GM18520 (cell line): ENCODE data around the gene EXOC4.
"Not testable (repeated sequence)": the region's sequence is repeated elsewhere in the genome, so short reads cannot be mapped to it uniquely, and the experiment has no call there.

Source experiments
- ATAC-seq: cut with Tn5 transposase; IDR thresholded peaks from one replicate; pipeline ENCODE4 v1.9.1; 2021; ENCODE audit not compliant: unreplicated experiment

The EXOC4 gene

GRCh38 chr7:133958822-133959221 is 705.9 kb downstream of the EXOC4 start:
- no peak for ATAC-seq

- ATAC-seq = no peak
Measured at GRCh38 chr7:133959505-133959904, 706.6 kb downstream of the EXOC4 start.

GRCh38 chr7:133961724-133962123 is 708.8 kb downstream of the EXOC4 start:
- ATAC-seq = no peak

- no peak for ATAC-seq
Measured at GRCh38 chr7:133962646-133963045, 709.8 kb downstream of the EXOC4 start.

- no peak for ATAC-seq
Measured at GRCh38 chr7:133963629-133964028, 710.8 kb downstream of the EXOC4 start.

GRCh38 chr7:133971625-133972024 is 718.7 kb downstream of the EXOC4 start:
- no peak for ATAC-seq

GRCh38 chr7:133973710-133974109 is 720.8 kb downstream of the EXOC4 start:
- ATAC-seq = no peak

- ATAC-seq = no peak
Measured at GRCh38 chr7:133975130-133975529, 722.3 kb downstream of the EXOC4 start.

- no peak for ATAC-seq
Measured at GRCh38 chr7:133976140-133976539, 723.3 kb downstream of the EXOC4 start.

GRCh38 chr7:133977409-133978274 is 724.8 kb downstream of the EXOC4 start:
- no peak for ATAC-seq

- no peak for ATAC-seq
Measured at GRCh38 chr7:133978502-133979295, 725.8 kb downstream of the EXOC4 start.

GRCh38 chr7:133980804-133981203 is 727.9 kb downstream of the EXOC4 start:
- ATAC-seq = no peak

- no peak for ATAC-seq
Measured at GRCh38 chr7:133983685-133984419, 731.0 kb downstream of the EXOC4 start.

- ATAC-seq = no peak
Measured at GRCh38 chr7:133985300-133985699, 732.4 kb downstream of the EXOC4 start.

- ATAC-seq = no peak
Measured at GRCh38 chr7:133987582-133987981, 734.7 kb downstream of the EXOC4 start.

GRCh38 chr7:133993547-133993946 is 740.7 kb downstream of the EXOC4 start:
- ATAC-seq = no peak

- not testable (repeated sequence) for ATAC-seq
Measured at GRCh38 chr7:133994100-133994499, 741.2 kb downstream of the EXOC4 start.

- ATAC-seq = no peak
Measured at GRCh38 chr7:133997463-133997862, 744.6 kb downstream of the EXOC4 start.

- no peak for ATAC-seq
Measured at GRCh38 chr7:133999178-133999577, 746.3 kb downstream of the EXOC4 start.

- no peak for ATAC-seq
Measured at GRCh38 chr7:134004829-134005505, 752.1 kb downstream of the EXOC4 start.
